H1 (cell line): ENCODE measurements around the gene TUBE1.

Source experiments
- CREB1 ChIP-seq: IDR thresholded peaks from 2 replicates; pipeline ENCODE4 v1.6.1; 2012; ENCODE audit warnings: inconsistent platforms
- POLR2A ChIP-seq, 2 experiments: IDR thresholded peaks; 1 replicate in 1 of 2; 2 replicates in 1 of 2; pipeline ENCODE4 v1.6.1; 2011; ENCODE audit warnings: low read depth in 2 of 2, low read length in 2 of 2, mild to moderate bottlenecking in 2 of 2; ENCODE audit errors: control extremely low read depth in 1 of 2
- POLR2AphosphoS5 ChIP-seq: IDR thresholded peaks from 2 replicates; pipeline ENCODE4 v1.6.1; 2011; ENCODE audit warnings: low read depth, low read length
- SP1 ChIP-seq: IDR thresholded peaks from 2 replicates; pipeline ENCODE4 v1.6.1; 2011; ENCODE audit warnings: low read depth, low read length
- ZNF274 ChIP-seq: IDR thresholded peaks from 2 replicates; pipeline ENCODE4 v1.7.0; 2012; ENCODE audit warnings: low read length, borderline replicate concordance; ENCODE audit errors: extremely low read depth

- no peak for TF ChIP-seq ZNF274
- no peak for TF ChIP-seq POLR2AphosphoS5
- no peak for TF ChIP-seq CREB1
- no peak for TF ChIP-seq POLR2A (IDR thresholded peaks at IDR 0.05; ENCODE audit: control extremely low read depth in 1 of 2, low read depth in 2 of 2, low read length in 2 of 2)
- TF ChIP-seq SP1, result no peak
These were observed 30.8 kb upstream of the TUBE1 start for GRCh38 chr6:112118034-112118433.
